Epithelial cell of prostate (primary cell): ENCODE results near the gene LGALS7.
"Not testable (repeated sequence)": the region's sequence is repeated elsewhere in the genome, so short reads cannot be mapped to it uniquely, and the experiment has no call there.

ENCODE experiments used
- DNase-seq: peaks from one replicate; pipeline ENCODE4 v3.0.0-alpha.2; 2011; ENCODE audit warnings: low read depth, low spot score
- H3K27ac ChIP-seq: fragments of 450-650 bp; 2 replicates; pipeline ENCODE4 v1.5.1; 2017; ENCODE audit warnings: mild to moderate bottlenecking

LGALS7 gene

GRCh38 chr19:38778733-38779132 is 5.4 kb upstream of the LGALS7 start:
- no peak for DNase-seq
- no peak overlapping the region for H3K27ac ChIP-seq

- no peak for DNase-seq
- H3K27ac ChIP-seq = peak overlapping the region; percentile 66
Observed at GRCh38 chr19:38774181-38774950, 1.0 kb upstream of the LGALS7 start.

- not testable (repeated sequence) for H3K27ac ChIP-seq, DNase-seq
Observed at GRCh38 chr19:38771569-38771968, 1.7 kb downstream of the LGALS7 start.

GRCh38 chr19:38770949-38771275 is 2.4 kb downstream of the LGALS7 start:
- not testable (repeated sequence) for DNase-seq, H3K27ac ChIP-seq

- DNase-seq = not testable (repeated sequence)
- peak overlapping the region; percentile 24 for H3K27ac ChIP-seq
Observed at GRCh38 chr19:38770228-38770948, 2.9 kb downstream of the LGALS7 start.

- peak overlapping the region; percentile 24 for H3K27ac ChIP-seq
- no peak for DNase-seq
Observed at GRCh38 chr19:38769635-38770211, 3.6 kb downstream of the LGALS7 start.

GRCh38 chr19:38766276-38767047 is 6.9 kb downstream of the LGALS7 start:
- H3K27ac ChIP-seq = no peak overlapping the region
- no peak for DNase-seq

- DNase-seq = no peak
- H3K27ac ChIP-seq = no peak overlapping the region
Observed at GRCh38 chr19:38765214-38765613, 8.1 kb downstream of the LGALS7 start.

- no peak for DNase-seq
- no peak overlapping the region for H3K27ac ChIP-seq
Observed at GRCh38 chr19:38763795-38764220, 9.5 kb downstream of the LGALS7 start.

GRCh38 chr19:38761884-38762389 is 11.4 kb downstream of the LGALS7 start:
- not testable (repeated sequence) for H3K27ac ChIP-seq, DNase-seq

GRCh38 chr19:38760805-38761517 is 12.4 kb downstream of the LGALS7 start:
- H3K27ac ChIP-seq, DNase-seq: not testable (repeated sequence)

- H3K27ac ChIP-seq = no peak overlapping the region
- no peak for DNase-seq
Observed at GRCh38 chr19:38759590-38760003, 13.7 kb downstream of the LGALS7 start.

- not testable (repeated sequence) for H3K27ac ChIP-seq, DNase-seq
Observed at GRCh38 chr19:38754196-38754595, 19.1 kb downstream of the LGALS7 start.

- DNase-seq = not testable (repeated sequence)
Observed at GRCh38 chr19:38753783-38754182, 19.5 kb downstream of the LGALS7 start.

GRCh38 chr19:38745316-38745715 is 28.0 kb downstream of the LGALS7 start:
- DNase-seq = no peak

More at GRCh38 chr19:38753783-38754182, 19.5 kb downstream of the LGALS7 start:
- not testable (repeated sequence) for H3K27ac ChIP-seq

GRCh38 chr19:38744874-38745273 is 28.4 kb downstream of the LGALS7 start:
- no peak for DNase-seq
- H3K27ac ChIP-seq = no peak overlapping the region

More at GRCh38 chr19:38745316-38745715, 28.0 kb downstream of the LGALS7 start:
- no peak overlapping the region for H3K27ac ChIP-seq

- DNase-seq = no peak
- H3K27ac ChIP-seq = no peak within 1 kb of the TSS
Observed at GRCh38 chr19:38744298-38744681, 29.0 kb downstream of the LGALS7 start, which contains the start of gene CAPN12. Gene CAPN12 (minus strand): TSS chr19:38744474. CDS start chr19:38744165, 309 bp downstream.

GRCh38 chr19:38743394-38744297 is 29.7 kb downstream of the LGALS7 start:
- no peak for DNase-seq
- H3K27ac ChIP-seq = no peak overlapping the region
